ENCODE data around the gene HECTD4.

- no peak for TF ChIP-seq POLR2A (IDR thresholded peaks at IDR 0.05)
- TF ChIP-seq, protein P1, sequence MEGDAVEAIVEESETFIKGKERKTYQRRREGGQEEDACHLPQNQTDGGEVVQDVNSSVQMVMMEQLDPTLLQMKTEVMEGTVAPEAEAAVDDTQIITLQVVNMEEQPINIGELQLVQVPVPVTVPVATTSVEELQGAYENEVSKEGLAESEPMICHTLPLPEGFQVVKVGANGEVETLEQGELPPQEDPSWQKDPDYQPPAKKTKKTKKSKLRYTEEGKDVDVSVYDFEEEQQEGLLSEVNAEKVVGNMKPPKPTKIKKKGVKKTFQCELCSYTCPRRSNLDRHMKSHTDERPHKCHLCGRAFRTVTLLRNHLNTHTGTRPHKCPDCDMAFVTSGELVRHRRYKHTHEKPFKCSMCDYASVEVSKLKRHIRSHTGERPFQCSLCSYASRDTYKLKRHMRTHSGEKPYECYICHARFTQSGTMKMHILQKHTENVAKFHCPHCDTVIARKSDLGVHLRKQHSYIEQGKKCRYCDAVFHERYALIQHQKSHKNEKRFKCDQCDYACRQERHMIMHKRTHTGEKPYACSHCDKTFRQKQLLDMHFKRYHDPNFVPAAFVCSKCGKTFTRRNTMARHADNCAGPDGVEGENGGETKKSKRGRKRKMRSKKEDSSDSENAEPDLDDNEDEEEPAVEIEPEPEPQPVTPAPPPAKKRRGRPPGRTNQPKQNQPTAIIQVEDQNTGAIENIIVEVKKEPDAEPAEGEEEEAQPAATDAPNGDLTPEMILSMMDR (IDR thresholded peaks at IDR 0.05), result no peak
Observed at GRCh38 chr12:112296183-112296582, 86.0 kb downstream of the HECTD4 start.
